HFFc6 (cell line): ENCODE measurements around the gene POLD2. TPM values are rescaled to one million over a fixed set of nuclear protein-coding genes. Genes with fewer than 3 reads are reported as not detected.

ENCODE experiments used
- DNase-seq: peaks from one replicate; pipeline ENCODE4 v3.0.0-alpha.2; 2018
- H3K27ac Mint-ChIP-seq: 2 replicates; pipeline ENCODE4 v1.8.0; 2020; ENCODE audit warnings: mild to moderate bottlenecking, mixed read lengths
- H3K27me3 Mint-ChIP-seq: 2 replicates; pipeline ENCODE4 v1.8.0; 2021; ENCODE audit warnings: mild to moderate bottlenecking, moderate library complexity, mixed read lengths; ENCODE audit not compliant: insufficient read depth
- H3K36me3 Mint-ChIP-seq: 2 replicates; pipeline ENCODE4 v1.8.0; 2021; ENCODE audit warnings: low read depth, mixed read lengths
- H3K4me1 Mint-ChIP-seq: 2 replicates; pipeline ENCODE4 v1.8.0; 2020; ENCODE audit warnings: low read depth, mixed read lengths
- H3K4me3 Mint-ChIP-seq: 2 replicates; pipeline ENCODE4 v1.8.0; 2020; ENCODE audit warnings: mild to moderate bottlenecking, moderate library complexity, mixed read lengths
- H3K9me3 Mint-ChIP-seq: 2 replicates; pipeline ENCODE4 v1.8.0; 2020; ENCODE audit warnings: mild to moderate bottlenecking, mixed read lengths
- CTCF ChIP-seq: fragments of 200-600 bp; sonication (generic); IDR thresholded peaks from 2 replicates; pipeline ENCODE4 v1.5.0; 2021; ENCODE audit warnings: antibody characterized with exemption, mild to moderate bottlenecking
- total RNA-seq, 6 experiments: library from RNA; stranded (reverse); fragmentation: NEBNext Ultra II Directional; extraction: Animal tissue kit (Norgen Biotek cat#: 25700); gene quantifications; 2 replicates in 1 of 6; 3 replicates in 5 of 6; pipeline ENCODE4 v1.2.3, GENCODE V29; 2021

POLD2 gene
- total RNA-seq, 6 experiments from 2014 or later: 154 to 210 (median 183) TPM

GRCh38 chr7:44094365-44094764 lies 29.0 kb downstream of the POLD2 start:
- no peaks in the 10 kb centered on the region for H3K36me3 Mint-ChIP-seq
- H3K4me3 Mint-ChIP-seq: no peak overlapping the region
- H3K27me3 Mint-ChIP-seq: no peaks in the 10 kb centered on the region
- H3K9me3 Mint-ChIP-seq: no peaks in the 10 kb centered on the region
- H3K4me1 Mint-ChIP-seq: peaks cover 27% of the 10 kb centered on the region
- TF ChIP-seq CTCF: no peak
- H3K27ac Mint-ChIP-seq: no peak overlapping the region
- DNase-seq: no peak

GRCh38 chr7:44093102-44093641 lies 30.2 kb downstream of the POLD2 start:
- Mint-ChIP-seq H3K27ac (peak overlapping the region; percentile 33; the same call in 1 of the 2 replicates), H3K4me1 (peaks cover 39% of the 10 kb centered on the region), H3K4me3 (no peak overlapping the region), H3K36me3 (no peaks in the 10 kb centered on the region), H3K9me3 (no peaks in the 10 kb centered on the region), H3K27me3 (peaks cover 3% of the 10 kb centered on the region)
- no peak for TF ChIP-seq CTCF
- no peak for DNase-seq

- H3K36me3 Mint-ChIP-seq: no peaks in the 10 kb centered on the region
Observed at GRCh38 chr7:44087911-44088838, 35.2 kb downstream of the POLD2 start.

GRCh38 chr7:44086627-44087026 lies 36.7 kb downstream of the POLD2 start:
- TF ChIP-seq CTCF: no peak
- H3K9me3 Mint-ChIP-seq: no peaks in the 10 kb centered on the region
- no peaks in the 10 kb centered on the region for H3K36me3 Mint-ChIP-seq
- DNase-seq: no peak
- peak overlapping the region; percentile 99 for H3K27ac Mint-ChIP-seq
- H3K4me1 Mint-ChIP-seq: peaks cover 76% of the 10 kb centered on the region
- H3K4me3 Mint-ChIP-seq: no peak overlapping the region
- peaks cover 3% of the 10 kb centered on the region for H3K27me3 Mint-ChIP-seq

More at GRCh38 chr7:44087911-44088838, 35.2 kb downstream of the POLD2 start:
- H3K4me1 Mint-ChIP-seq: peaks cover 71% of the 10 kb centered on the region
- H3K27me3 Mint-ChIP-seq: peaks cover 3% of the 10 kb centered on the region
- peak overlapping the region; percentile 72 for H3K4me3 Mint-ChIP-seq
- TF ChIP-seq CTCF: no peak; the same call in 1 of the 2 replicates
- H3K9me3 Mint-ChIP-seq: no peaks in the 10 kb centered on the region
- peak overlapping the region; percentile 99 for H3K27ac Mint-ChIP-seq
- DNase-seq: peak; percentile 94

GRCh38 chr7:44085546-44085945 lies 37.8 kb downstream of the POLD2 start:
- TF ChIP-seq CTCF: peak; percentile 54; the same call in 1 of the 2 replicates
- H3K4me3 Mint-ChIP-seq: no peak overlapping the region; the same call in 1 of the 2 replicates
- H3K27me3 Mint-ChIP-seq: peaks cover 3% of the 10 kb centered on the region
- peaks cover 82% of the 10 kb centered on the region for H3K4me1 Mint-ChIP-seq
- H3K9me3 Mint-ChIP-seq: no peaks in the 10 kb centered on the region
- peak overlapping the region; percentile 93 for H3K27ac Mint-ChIP-seq
- no peak for DNase-seq
- peaks cover 5% of the 10 kb centered on the region; the same call in 1 of the 2 replicates for H3K36me3 Mint-ChIP-seq
